ENCODE measurements around the gene BCAS3. TPM values are rescaled to one million over a fixed set of nuclear protein-coding genes. Genes with fewer than 3 reads are reported as not detected.
A peak's percentile ranks its signal among the peaks of the same experiment; 100 is the strongest.

BCAS3 gene
- total RNA-seq, 1 donor from 2014 or later = 35.7 TPM

DNA sequence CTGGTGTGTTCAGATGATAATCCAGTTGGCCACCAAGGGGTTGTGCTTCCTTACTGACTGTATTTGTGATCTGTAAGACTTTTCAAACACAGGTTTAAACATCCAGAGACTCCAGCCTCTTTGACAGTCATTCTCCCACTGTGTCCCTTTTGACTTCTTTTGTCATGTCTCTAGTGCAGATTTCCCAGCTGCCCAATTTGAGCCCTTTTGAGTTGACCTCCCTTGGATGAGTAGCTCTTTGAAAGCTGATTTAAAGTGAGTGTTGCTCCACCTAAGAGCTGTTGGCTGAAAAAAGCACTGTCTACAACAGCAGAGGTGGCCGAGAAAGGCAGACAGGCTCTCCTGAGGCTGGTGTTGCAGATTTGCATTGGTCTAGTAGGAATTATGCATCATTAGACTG is 533.6 kb downstream of the BCAS3 start:
- no peak for DNase-seq (ENCODE audit: extremely low spot score, unreplicated experiment)
- TF ChIP-seq CTCF (IDR thresholded peaks at IDR 0.05) = no peak
- Mint-ChIP-seq H3K36me3 (ENCODE audit: unreplicated experiment) (no peaks in the 10 kb centered on the region), H3K27me3 (ENCODE audit: unreplicated experiment) (no peaks in the 10 kb centered on the region), H3K9me3 (ENCODE audit: unreplicated experiment) (no peaks in the 10 kb centered on the region), H3K4me1 (ENCODE audit: unreplicated experiment) (peaks cover 25% of the 10 kb centered on the region), H3K27ac (ENCODE audit: unreplicated experiment) (no peak overlapping the region), H3K4me3 (ENCODE audit: unreplicated experiment) (no peak overlapping the region)

DNA sequence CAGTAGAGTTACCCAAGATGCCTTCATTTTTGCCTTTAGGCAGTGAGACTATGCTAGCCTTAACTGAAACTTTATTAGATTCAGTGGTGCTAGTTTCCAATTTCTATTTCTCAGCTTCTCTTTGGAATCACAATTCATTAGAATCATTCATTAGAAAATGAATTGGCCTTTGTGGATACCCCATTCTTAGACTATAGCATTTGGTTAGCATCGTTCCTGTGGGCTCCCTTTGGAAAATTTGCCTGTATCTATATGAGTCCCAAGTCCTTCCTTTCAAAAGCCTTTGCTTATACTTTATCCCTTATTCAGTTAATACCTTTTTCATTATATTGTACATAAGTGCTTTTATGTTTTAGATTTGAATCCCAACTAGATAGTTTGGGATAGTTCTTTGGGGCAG is 535.0 kb downstream of the BCAS3 start:
- no peak overlapping the region for H3K4me3 Mint-ChIP-seq (ENCODE audit: unreplicated experiment)

DNA sequence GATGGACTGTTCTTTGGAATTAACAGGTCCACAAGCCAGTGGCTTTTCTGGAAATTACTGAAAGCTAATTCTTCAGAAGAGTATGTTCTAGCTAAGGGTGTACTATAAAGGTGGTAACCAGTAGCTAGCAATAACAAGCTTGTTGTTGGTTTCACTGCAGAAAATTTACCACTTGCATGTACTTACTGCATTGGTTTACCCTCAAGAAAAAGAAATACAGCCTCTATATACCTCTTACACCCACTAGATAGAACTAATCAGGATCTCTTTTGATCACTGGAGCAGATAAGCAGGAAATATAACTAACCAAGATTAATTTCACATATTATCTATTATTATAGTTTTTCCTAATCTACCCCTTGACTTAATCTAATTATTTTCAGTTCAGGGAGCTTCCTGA is 537.1 kb downstream of the BCAS3 start:
- Mint-ChIP-seq H3K4me1 (ENCODE audit: unreplicated experiment) (peaks cover 29% of the 10 kb centered on the region), H3K9me3 (ENCODE audit: unreplicated experiment) (no peaks in the 10 kb centered on the region), H3K27me3 (ENCODE audit: unreplicated experiment) (no peaks in the 10 kb centered on the region), H3K27ac (ENCODE audit: unreplicated experiment) (no peak overlapping the region), H3K4me3 (ENCODE audit: unreplicated experiment) (no peak overlapping the region), H3K36me3 (ENCODE audit: unreplicated experiment) (no peaks in the 10 kb centered on the region)
- DNase-seq (ENCODE audit: extremely low spot score, unreplicated experiment) = no peak
- no peak for TF ChIP-seq CTCF (IDR thresholded peaks at IDR 0.05)

More for the DNA sequence above, 535.0 kb downstream of the BCAS3 start:
- Mint-ChIP-seq H3K36me3 (ENCODE audit: unreplicated experiment) (no peaks in the 10 kb centered on the region), H3K27me3 (ENCODE audit: unreplicated experiment) (no peaks in the 10 kb centered on the region), H3K27ac (ENCODE audit: unreplicated experiment) (no peak overlapping the region), H3K4me1 (ENCODE audit: unreplicated experiment) (peaks cover 25% of the 10 kb centered on the region), H3K9me3 (ENCODE audit: unreplicated experiment) (no peaks in the 10 kb centered on the region)
- no peak for TF ChIP-seq CTCF (IDR thresholded peaks at IDR 0.05)
- DNase-seq (ENCODE audit: extremely low spot score, unreplicated experiment) = no peak

GRCh38 chr17:61216066-61216465 is 538.4 kb downstream of the BCAS3 start:
- Mint-ChIP-seq H3K9me3 (ENCODE audit: unreplicated experiment) (no peaks in the 10 kb centered on the region), H3K36me3 (ENCODE audit: unreplicated experiment) (no peaks in the 10 kb centered on the region), H3K27ac (ENCODE audit: unreplicated experiment) (no peak overlapping the region), H3K27me3 (ENCODE audit: unreplicated experiment) (no peaks in the 10 kb centered on the region), H3K4me3 (ENCODE audit: unreplicated experiment) (no peak overlapping the region), H3K4me1 (ENCODE audit: unreplicated experiment) (peaks cover 31% of the 10 kb centered on the region)
- TF ChIP-seq CTCF (IDR thresholded peaks at IDR 0.05) = no peak
- DNase-seq (ENCODE audit: extremely low spot score, unreplicated experiment) = no peak

- no peak for DNase-seq (ENCODE audit: extremely low spot score, unreplicated experiment)
- peak overlapping the region; percentile 84 for H3K27ac Mint-ChIP-seq (ENCODE audit: unreplicated experiment)
- H3K27me3 Mint-ChIP-seq (ENCODE audit: unreplicated experiment) = no peaks in the 10 kb centered on the region
- no peak for TF ChIP-seq CTCF (IDR thresholded peaks at IDR 0.05)
- no peaks in the 10 kb centered on the region for H3K9me3 Mint-ChIP-seq (ENCODE audit: unreplicated experiment)
- peaks cover 36% of the 10 kb centered on the region for H3K4me1 Mint-ChIP-seq (ENCODE audit: unreplicated experiment)
- H3K36me3 Mint-ChIP-seq (ENCODE audit: unreplicated experiment) = no peaks in the 10 kb centered on the region
- H3K4me3 Mint-ChIP-seq (ENCODE audit: unreplicated experiment) = no peak overlapping the region
These were observed 540.3 kb downstream of the BCAS3 start for GRCh38 chr17:61217878-61218437.
